IPS-NIHi7 (cell line): ENCODE data around the gene CAMSAP2.
"Not testable (repeated sequence)": the region's sequence is repeated elsewhere in the genome, so short reads cannot be mapped to it uniquely, and the experiment has no call there.

Experiments
- DNase-seq: peaks from one replicate; pipeline ENCODE4 v3.0.0; 2012; ENCODE audit warnings: mixed read lengths; ENCODE audit errors: extremely low spot score

The CAMSAP2 gene

GRCh38 chr1:200784576-200784975 lies 45.9 kb downstream of the CAMSAP2 start:
- DNase-seq = no peak

- no peak for DNase-seq
These were observed 48.1 kb downstream of the CAMSAP2 start for GRCh38 chr1:200786788-200787187.

GRCh38 chr1:200787896-200788387 lies 49.2 kb downstream of the CAMSAP2 start:
- DNase-seq = no peak

GRCh38 chr1:200791012-200791411 lies 52.3 kb downstream of the CAMSAP2 start:
- not testable (repeated sequence) for DNase-seq

- DNase-seq = no peak
These were observed 55.0 kb downstream of the CAMSAP2 start for GRCh38 chr1:200793677-200794076.

GRCh38 chr1:200794506-200795065 lies 55.9 kb downstream of the CAMSAP2 start:
- no peak for DNase-seq

GRCh38 chr1:200795156-200795555 lies 56.5 kb downstream of the CAMSAP2 start:
- DNase-seq = no peak

GRCh38 chr1:200802042-200802441 lies 63.3 kb downstream of the CAMSAP2 start:
- no peak for DNase-seq

- DNase-seq = peak; percentile 91
These were observed 64.3 kb downstream of the CAMSAP2 start for GRCh38 chr1:200802865-200803512.

GRCh38 chr1:200805719-200806118 lies 67.0 kb downstream of the CAMSAP2 start:
- DNase-seq = no peak

- DNase-seq = no peak
These were observed 70.2 kb downstream of the CAMSAP2 start for GRCh38 chr1:200808846-200809245.

- DNase-seq = no peak
These were observed 73.0 kb downstream of the CAMSAP2 start for GRCh38 chr1:200811704-200812103.

GRCh38 chr1:200816624-200817224 lies 78.0 kb downstream of the CAMSAP2 start:
- not testable (repeated sequence) for DNase-seq

GRCh38 chr1:200818248-200818647 lies 79.6 kb downstream of the CAMSAP2 start:
- DNase-seq = no peak

- DNase-seq = no peak
These were observed 81.0 kb downstream of the CAMSAP2 start for GRCh38 chr1:200819726-200820125.

GRCh38 chr1:200831091-200831490 lies 92.4 kb downstream of the CAMSAP2 start:
- no peak for DNase-seq

GRCh38 chr1:200834383-200834782 lies 95.7 kb downstream of the CAMSAP2 start:
- no peak for DNase-seq

- no peak for DNase-seq
These were observed 97.5 kb downstream of the CAMSAP2 start for GRCh38 chr1:200836213-200836612.

- no peak for DNase-seq
These were observed 99.4 kb downstream of the CAMSAP2 start for GRCh38 chr1:200837931-200838571.

- no peak for DNase-seq
These were observed 100.2 kb downstream of the CAMSAP2 start for GRCh38 chr1:200838676-200839445.

GRCh38 chr1:200845360-200845759 lies 106.7 kb downstream of the CAMSAP2 start:
- DNase-seq = no peak

- no peak for DNase-seq
These were observed 107.7 kb downstream of the CAMSAP2 start for GRCh38 chr1:200846398-200846797.
